ENCODE data around the gene EIF6. TPM values are rescaled to one million over a fixed set of nuclear protein-coding genes. Genes with fewer than 3 reads are reported as not detected.
A peak's percentile ranks its signal among the peaks of the same experiment; 100 is the strongest.

The EIF6 gene
- total and polyA plus RNA-seq, 2 donors = 88.6 to 115 TPM

DNA sequence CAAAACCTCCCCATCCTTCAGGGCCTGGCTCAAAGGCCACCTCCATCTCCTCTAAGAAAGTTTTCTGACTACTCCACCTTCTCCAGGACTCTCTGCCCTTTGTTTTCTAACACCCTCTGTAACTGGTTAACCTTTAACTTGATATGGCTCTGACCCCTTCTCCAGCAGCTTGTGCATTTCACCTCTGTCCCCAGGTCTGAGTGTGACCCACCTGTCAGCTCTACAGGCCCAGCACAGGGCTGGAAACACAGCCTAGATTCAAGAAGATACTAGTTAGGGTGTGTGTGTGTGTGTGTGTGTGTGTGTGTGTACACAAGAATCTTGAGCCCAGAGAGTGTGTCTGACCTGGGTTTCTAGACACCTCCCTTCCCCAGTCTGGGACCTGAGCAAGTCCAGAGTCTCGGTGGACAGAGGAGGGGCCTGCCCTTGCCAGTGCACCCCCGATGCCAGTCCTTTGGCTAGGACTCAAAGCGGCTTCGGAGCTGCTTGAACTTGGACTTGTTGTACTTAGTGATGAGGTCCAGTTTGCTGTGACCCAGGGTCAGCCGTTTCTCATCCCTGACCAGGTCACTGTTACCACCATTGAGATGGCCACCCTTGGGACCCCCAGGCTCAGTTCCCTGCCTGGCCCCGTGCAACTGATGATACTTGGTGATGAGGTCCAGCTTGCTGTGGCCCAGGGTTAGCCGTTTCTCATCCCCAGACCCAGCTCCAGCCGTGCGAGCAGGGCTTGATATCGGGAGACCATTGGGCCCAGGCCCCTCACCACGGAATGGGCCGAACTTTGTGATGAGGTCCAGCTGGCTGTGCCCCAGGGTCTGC, 1.7 kb upstream of the EIF6 start:
- Histone ChIP-seq H3K27me3 (ENCODE audit: control insufficient read depth in 2 of 2, insufficient read depth in 1 of 2, low read length in 1 of 2) (peaks cover 0 to 4% of the 10 kb centered on the region in 2 donors), H3K27ac (ENCODE audit: low read depth in 1 of 2, low read length in 1 of 2) (no peak overlapping the region), H3K9me3 (ENCODE audit: control insufficient read depth in 2 of 2, insufficient read depth in 1 of 2, low read length in 1 of 2) (peaks cover 0 to 7% of the 10 kb centered on the region in 2 donors), H3K4me1 (ENCODE audit: control insufficient read depth in 2 of 2, insufficient read depth in 2 of 2, low read length in 2 of 2) (peaks cover 10 to 14% of the 10 kb centered on the region in 2 donors), H3K4me3 (ENCODE audit: low read length in 2 of 2) (no peak overlapping the region), H3K36me3 (ENCODE audit: control insufficient read depth in 2 of 2, insufficient read depth in 2 of 2, low read length in 1 of 2) (no peaks in the 10 kb centered on the region)
- WGBS = 97% methylated on average over 12 of the region's 12 CpGs
- DNase-seq (ENCODE audit: low read depth in 6 of 9, low spot score in 9 of 9) = no peak

DNA sequence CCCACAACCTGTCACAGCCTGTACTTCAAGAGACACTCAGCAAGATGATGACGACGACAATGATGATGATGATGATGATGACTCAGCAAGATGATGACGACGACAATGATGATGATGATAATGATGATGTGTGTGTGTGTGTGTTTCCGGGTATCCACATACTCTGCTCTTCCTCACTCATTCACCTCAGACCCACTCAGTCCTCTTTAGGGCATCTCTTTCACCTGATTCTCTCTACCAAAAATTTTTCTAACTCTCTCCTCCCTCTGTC, 1.2 kb upstream of the EIF6 start:
- Histone ChIP-seq H3K27me3 (ENCODE audit: control insufficient read depth in 2 of 2, insufficient read depth in 1 of 2, low read length in 1 of 2) (peaks cover 0 to 4% of the 10 kb centered on the region in 2 donors), H3K27ac (ENCODE audit: low read depth in 1 of 2, low read length in 1 of 2) (no peak overlapping the region), H3K4me1 (ENCODE audit: control insufficient read depth in 2 of 2, insufficient read depth in 2 of 2, low read length in 2 of 2) (peaks cover 10 to 14% of the 10 kb centered on the region in 2 donors), H3K9me3 (ENCODE audit: control insufficient read depth in 2 of 2, insufficient read depth in 1 of 2, low read length in 1 of 2) (peaks cover 0 to 7% of the 10 kb centered on the region in 2 donors), H3K36me3 (ENCODE audit: control insufficient read depth in 2 of 2, insufficient read depth in 2 of 2, low read length in 1 of 2) (peaks cover 1 to 2% of the 10 kb centered on the region in 2 donors), H3K4me3 (ENCODE audit: low read length in 2 of 2) (no peak overlapping the region)
- 92% methylated on average over 5 of the region's 5 CpGs for WGBS
- no peak for DNase-seq (ENCODE audit: low read depth in 6 of 9, low spot score in 9 of 9)

GRCh38 chr20:35284992-35285805, 627 bp upstream of the EIF6 start:
- H3K27ac ChIP-seq (ENCODE audit: low read depth in 1 of 2, low read length in 1 of 2) = peak overlapping the region in 1 of 2 donors; percentile 64
- H3K36me3 ChIP-seq (ENCODE audit: control insufficient read depth in 2 of 2, insufficient read depth in 2 of 2, low read length in 1 of 2) = peaks cover 7% of the 10 kb centered on the region in 2 donors
- peaks cover 10 to 14% of the 10 kb centered on the region in 2 donors for H3K4me1 ChIP-seq (ENCODE audit: control insufficient read depth in 2 of 2, insufficient read depth in 2 of 2, low read length in 2 of 2)
- peaks cover 0 to 4% of the 10 kb centered on the region in 2 donors for H3K27me3 ChIP-seq (ENCODE audit: control insufficient read depth in 2 of 2, insufficient read depth in 1 of 2, low read length in 1 of 2)
- no peak for DNase-seq (ENCODE audit: low read depth in 6 of 9, low spot score in 9 of 9)
- H3K4me3 ChIP-seq (ENCODE audit: low read length in 2 of 2) = peak overlapping the region; percentile 87 to 92
- H3K9me3 ChIP-seq (ENCODE audit: control insufficient read depth in 2 of 2, insufficient read depth in 1 of 2, low read length in 1 of 2) = peaks cover 0 to 7% of the 10 kb centered on the region in 2 donors
- WGBS = 72% methylated on average over 19 of the region's 19 CpGs

DNA sequence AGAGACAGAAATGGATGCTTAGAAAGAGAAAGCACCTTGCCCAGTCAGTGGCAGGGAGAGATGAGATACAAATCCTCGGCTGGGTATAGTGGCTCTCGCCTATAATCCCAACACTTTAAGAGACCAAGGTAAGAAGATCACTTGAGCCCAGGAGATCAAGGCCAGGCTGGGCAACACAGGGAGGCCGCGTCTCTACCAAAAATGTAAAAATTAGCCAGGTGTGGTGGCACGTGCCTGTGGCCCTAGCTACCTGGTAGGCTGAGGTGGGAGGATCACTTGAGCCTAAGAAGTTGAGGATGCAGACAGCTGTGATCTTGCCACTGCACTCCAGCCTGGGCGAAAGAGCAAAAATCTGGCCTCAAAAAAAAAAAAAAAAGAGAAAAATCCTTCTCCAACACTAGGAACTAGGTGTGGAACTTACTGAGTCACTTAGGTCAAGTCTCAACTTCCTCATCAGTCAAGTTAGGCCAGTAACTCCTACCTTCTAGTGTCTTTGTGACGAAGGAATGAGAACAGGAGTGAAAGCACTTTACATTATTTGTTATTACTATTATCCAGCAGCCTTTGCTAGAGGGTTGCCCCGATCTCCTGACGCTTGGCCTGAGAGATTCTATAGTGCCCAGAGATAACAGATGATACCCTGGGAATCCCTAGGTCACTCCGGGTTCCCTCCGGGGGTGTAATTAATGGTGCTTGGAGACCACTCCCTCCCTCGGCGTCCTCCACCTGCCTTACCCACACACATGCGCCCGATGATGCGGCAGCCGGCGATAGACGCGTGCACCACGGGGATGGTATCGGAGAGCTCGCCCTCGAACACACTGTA, 918 bp downstream of the EIF6 start:
- peaks cover 10 to 14% of the 10 kb centered on the region in 2 donors for H3K4me1 ChIP-seq (ENCODE audit: control insufficient read depth in 2 of 2, insufficient read depth in 2 of 2, low read length in 2 of 2)
- H3K36me3 ChIP-seq (ENCODE audit: control insufficient read depth in 2 of 2, insufficient read depth in 2 of 2, low read length in 1 of 2) = peaks cover 22% of the 10 kb centered on the region in 2 donors
- WGBS = 25% methylated on average over 24 of the region's 24 CpGs
- no peak for DNase-seq (ENCODE audit: low read depth in 6 of 9, low spot score in 9 of 9)
- H3K9me3 ChIP-seq (ENCODE audit: control insufficient read depth in 2 of 2, insufficient read depth in 1 of 2, low read length in 1 of 2) = peaks cover 0 to 7% of the 10 kb centered on the region in 2 donors
- peak overlapping the region; percentile 87 to 92 for H3K4me3 ChIP-seq (ENCODE audit: low read length in 2 of 2)
- peaks cover 0 to 2% of the 10 kb centered on the region in 2 donors for H3K27me3 ChIP-seq (ENCODE audit: control insufficient read depth in 2 of 2, insufficient read depth in 1 of 2, low read length in 1 of 2)
- H3K27ac ChIP-seq (ENCODE audit: low read depth in 1 of 2, low read length in 1 of 2) = no peak overlapping the region

DNA sequence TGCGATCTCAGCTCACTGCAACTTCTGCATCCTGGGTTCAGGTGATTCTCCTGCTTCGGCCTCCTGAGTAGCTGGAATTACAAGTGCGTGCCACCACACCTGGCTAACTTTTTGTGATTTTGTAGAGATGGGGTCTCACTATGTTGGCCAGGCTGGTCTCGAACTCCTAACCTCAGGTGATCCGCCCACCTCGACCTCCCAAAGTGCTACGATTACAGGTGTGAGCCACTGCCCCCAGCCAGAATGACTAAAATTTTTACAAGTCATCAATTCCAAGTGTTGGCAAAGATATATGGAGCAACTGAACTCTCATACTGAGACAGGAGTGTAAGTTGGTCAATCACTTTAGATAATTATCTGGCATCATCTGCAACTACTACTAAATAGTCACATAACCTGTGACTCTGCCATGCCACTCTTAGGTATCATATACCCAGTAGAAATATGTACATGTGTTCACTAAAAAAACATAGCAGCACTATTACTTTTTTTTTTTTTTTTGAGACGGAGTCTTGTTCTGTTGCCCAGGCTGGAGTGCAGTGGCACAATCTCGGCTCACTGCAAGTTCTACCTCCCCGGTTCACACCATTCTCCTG, 3.0 kb downstream of the EIF6 start:
- Histone ChIP-seq H3K9me3 (ENCODE audit: control insufficient read depth in 2 of 2, insufficient read depth in 1 of 2, low read length in 1 of 2) (peaks cover 0 to 7% of the 10 kb centered on the region in 2 donors), H3K4me1 (ENCODE audit: control insufficient read depth in 2 of 2, insufficient read depth in 2 of 2, low read length in 2 of 2) (peaks cover 12 to 25% of the 10 kb centered on the region in 2 donors), H3K27me3 (ENCODE audit: control insufficient read depth in 2 of 2, insufficient read depth in 1 of 2, low read length in 1 of 2) (no peaks in the 10 kb centered on the region), H3K36me3 (ENCODE audit: control insufficient read depth in 2 of 2, insufficient read depth in 2 of 2, low read length in 1 of 2) (peaks cover 24 to 26% of the 10 kb centered on the region in 2 donors), H3K27ac (ENCODE audit: low read depth in 1 of 2, low read length in 1 of 2) (no peak overlapping the region), H3K4me3 (ENCODE audit: low read length in 2 of 2) (no peak overlapping the region)
- DNase-seq (ENCODE audit: low read depth in 6 of 9, low spot score in 9 of 9) = no peak
- 98% methylated on average over 10 of the region's 10 CpGs for WGBS

DNA sequence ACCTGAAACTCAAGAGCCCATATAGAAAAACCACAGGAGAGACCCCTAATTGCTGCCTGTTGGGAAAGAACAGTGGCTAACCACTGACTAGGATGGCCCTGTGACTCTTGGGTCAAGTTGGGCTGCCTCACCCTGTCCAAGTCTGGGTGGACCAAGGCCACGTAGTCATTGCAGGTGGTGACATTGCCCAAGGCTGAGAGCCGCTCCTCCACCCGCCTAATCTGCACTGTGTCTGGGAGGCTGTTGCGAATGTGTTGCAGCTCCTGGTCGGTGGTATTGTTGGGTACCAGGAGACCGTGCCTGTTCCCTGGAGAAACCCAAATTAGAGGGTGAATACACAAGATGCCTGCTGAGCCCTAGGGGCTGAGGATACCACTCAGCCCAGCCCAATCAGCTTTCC, 4.0 kb downstream of the EIF6 start:
- Histone ChIP-seq H3K4me3 (ENCODE audit: low read length in 2 of 2) (no peak overlapping the region), H3K27ac (ENCODE audit: low read depth in 1 of 2, low read length in 1 of 2) (no peak overlapping the region), H3K9me3 (ENCODE audit: control insufficient read depth in 2 of 2, insufficient read depth in 1 of 2, low read length in 1 of 2) (peaks cover 0 to 7% of the 10 kb centered on the region in 2 donors), H3K27me3 (ENCODE audit: control insufficient read depth in 2 of 2, insufficient read depth in 1 of 2, low read length in 1 of 2) (no peaks in the 10 kb centered on the region), H3K36me3 (ENCODE audit: control insufficient read depth in 2 of 2, insufficient read depth in 2 of 2, low read length in 1 of 2) (peaks cover 26% of the 10 kb centered on the region in 2 donors), H3K4me1 (ENCODE audit: control insufficient read depth in 2 of 2, insufficient read depth in 2 of 2, low read length in 2 of 2) (peaks cover 14 to 27% of the 10 kb centered on the region in 2 donors)
- DNase-seq (ENCODE audit: low read depth in 6 of 9, low spot score in 9 of 9) = no peak
- WGBS = over 99% methylated on average over 6 of the region's 6 CpGs

GRCh38 chr20:35279533-35280174, 4.9 kb downstream of the EIF6 start:
- no peak overlapping the region for H3K4me3 ChIP-seq (ENCODE audit: low read length in 2 of 2)
- H3K36me3 ChIP-seq (ENCODE audit: control insufficient read depth in 2 of 2, insufficient read depth in 2 of 2, low read length in 1 of 2) = peaks cover 33 to 34% of the 10 kb centered on the region in 2 donors
- no peak for DNase-seq (ENCODE audit: low read depth in 6 of 9, low spot score in 9 of 9)
- H3K4me1 ChIP-seq (ENCODE audit: control insufficient read depth in 2 of 2, insufficient read depth in 2 of 2, low read length in 2 of 2) = peaks cover 9 to 20% of the 10 kb centered on the region in 2 donors
- H3K9me3 ChIP-seq (ENCODE audit: control insufficient read depth in 2 of 2, insufficient read depth in 1 of 2, low read length in 1 of 2) = peaks cover 0 to 2% of the 10 kb centered on the region in 2 donors
- H3K27me3 ChIP-seq (ENCODE audit: control insufficient read depth in 2 of 2, insufficient read depth in 1 of 2, low read length in 1 of 2) = no peaks in the 10 kb centered on the region
- 97% methylated on average over 7 of the region's 7 CpGs for WGBS
- no peak overlapping the region for H3K27ac ChIP-seq (ENCODE audit: low read depth in 1 of 2, low read length in 1 of 2)

GRCh38 chr20:35279040-35279439, 5.5 kb downstream of the EIF6 start:
- Histone ChIP-seq H3K27me3 (ENCODE audit: control insufficient read depth in 2 of 2, insufficient read depth in 1 of 2, low read length in 1 of 2) (no peaks in the 10 kb centered on the region), H3K4me3 (ENCODE audit: low read length in 2 of 2) (no peak overlapping the region), H3K36me3 (ENCODE audit: control insufficient read depth in 2 of 2, insufficient read depth in 2 of 2, low read length in 1 of 2) (peaks cover 36 to 40% of the 10 kb centered on the region in 2 donors), H3K4me1 (ENCODE audit: control insufficient read depth in 2 of 2, insufficient read depth in 2 of 2, low read length in 2 of 2) (peaks cover 9 to 20% of the 10 kb centered on the region in 2 donors), H3K9me3 (ENCODE audit: control insufficient read depth in 2 of 2, insufficient read depth in 1 of 2, low read length in 1 of 2) (no peaks in the 10 kb centered on the region), H3K27ac (ENCODE audit: low read depth in 1 of 2, low read length in 1 of 2) (no peak overlapping the region)
- over 99% methylated on average over 5 of the region's 5 CpGs for WGBS
- DNase-seq (ENCODE audit: low read depth in 6 of 9, low spot score in 9 of 9) = no peak

Measured in thymus (tissue), 11 donors.